CD4-positive, alpha-beta T cell treated with Interleukin-15 for 1 hour (primary cell): ENCODE measurements around the gene ATP11C.
"Not testable (repeated sequence)": the region's sequence is repeated elsewhere in the genome, so short reads cannot be mapped to it uniquely, and the experiment has no call there.

ENCODE experiments used
- DNase-seq: peaks from one replicate; pipeline ENCODE4 v3.0.0-alpha.2; 2020

The ATP11C gene

GRCh38 chrX:139932901-139933796 lies at the start of gene ATP11C:
ATP11C (minus strand) TSS chrX:139933053; CDS start chrX:139932042, 1,011 bp downstream.
- peak; percentile 85 for DNase-seq

- DNase-seq, result no peak
Observed at GRCh38 chrX:139974471-139974870, 41.6 kb upstream of the ATP11C start.

- no peak for DNase-seq
Observed at GRCh38 chrX:139972629-139973624, 40.1 kb upstream of the ATP11C start.

GRCh38 chrX:139972113-139972512 lies 39.3 kb upstream of the ATP11C start:
- no peak for DNase-seq

- DNase-seq, result no peak
Observed at GRCh38 chrX:139971394-139971749, 38.5 kb upstream of the ATP11C start.

GRCh38 chrX:139969286-139969685 lies 36.4 kb upstream of the ATP11C start:
- DNase-seq, result no peak

GRCh38 chrX:139967750-139968149 lies 34.9 kb upstream of the ATP11C start:
- DNase-seq, result no peak

- DNase-seq, result no peak
Observed at GRCh38 chrX:139967300-139967699, 34.4 kb upstream of the ATP11C start.

GRCh38 chrX:139966159-139966558 lies 33.3 kb upstream of the ATP11C start:
- not testable (repeated sequence) for DNase-seq

GRCh38 chrX:139965421-139965820 lies 32.6 kb upstream of the ATP11C start, which contains the start of gene CXorf66:
CXorf66 (minus strand) TSS chrX:139965521; CDS start chrX:139965496, 25 bp downstream.
- no peak for DNase-seq

GRCh38 chrX:139961091-139961490 lies 28.2 kb upstream of the ATP11C start:
- not testable (repeated sequence) for DNase-seq

- no peak for DNase-seq
Observed at GRCh38 chrX:139949703-139950102, 16.9 kb upstream of the ATP11C start.

- DNase-seq, result no peak
Observed at GRCh38 chrX:139945075-139945474, 12.2 kb upstream of the ATP11C start.

GRCh38 chrX:139936259-139936658 lies 3.4 kb upstream of the ATP11C start:
- no peak for DNase-seq

- no peak for DNase-seq
Observed at GRCh38 chrX:139933904-139934303, 1.1 kb upstream of the ATP11C start.

- peak; percentile 33 for DNase-seq
Observed at GRCh38 chrX:139932073-139932900, 566 bp downstream of the ATP11C start.

- DNase-seq, result no peak
Observed at GRCh38 chrX:139931646-139932072, 1.2 kb downstream of the ATP11C start.

GRCh38 chrX:139930916-139931645 lies 1.8 kb downstream of the ATP11C start:
- DNase-seq, result no peak

- DNase-seq, result no peak
Observed at GRCh38 chrX:139930401-139930800, 2.5 kb downstream of the ATP11C start.

GRCh38 chrX:139929876-139930275 lies 3.0 kb downstream of the ATP11C start:
- DNase-seq, result no peak

- no peak for DNase-seq
Observed at GRCh38 chrX:139924696-139925095, 8.2 kb downstream of the ATP11C start.
